H1 (cell line): ENCODE data around the gene FAM222B. TPM values are rescaled to one million over a fixed set of nuclear protein-coding genes. Genes with fewer than 3 reads are reported as not detected.

Experiments
- CREB1 ChIP-seq: IDR thresholded peaks from 2 replicates; pipeline ENCODE4 v1.6.1; 2012; ENCODE audit warnings: inconsistent platforms
- GTF2F1 ChIP-seq: IDR thresholded peaks from 2 replicates; pipeline ENCODE4 v1.6.1; 2012; ENCODE audit warnings: low read depth, low read length, improper control_type of control experiment, borderline replicate concordance
- NRF1 ChIP-seq: IDR thresholded peaks from 2 replicates; pipeline ENCODE4 v1.6.1; 2011; ENCODE audit warnings: mild to moderate bottlenecking, low read depth, low read length, improper control_type of control experiment
- POLR2AphosphoS5 ChIP-seq: IDR thresholded peaks from 2 replicates; pipeline ENCODE4 v1.6.1; 2011; ENCODE audit warnings: low read depth, low read length
- RAD21 ChIP-seq, 2 experiments: IDR thresholded peaks in 1 of 2; conservative IDR thresholded peaks in 1 of 2; 2 replicates each; pipeline ENCODE4 v1.6.1; 2011; ENCODE audit warnings: low read depth in 2 of 2, low read length in 2 of 2, improper control_type of control experiment in 1 of 2, inconsistent platforms in 1 of 2, mild to moderate bottlenecking in 1 of 2, moderate library complexity in 1 of 2
- SIN3A ChIP-seq, 2 experiments: IDR thresholded peaks in 1 of 2; conservative IDR thresholded peaks in 1 of 2; 2 replicates each; pipeline ENCODE4 v1.6.1; 2011 to 2012; ENCODE audit warnings: low read length in 2 of 2, improper control_type of control experiment in 1 of 2, low read depth in 1 of 2, mild to moderate bottlenecking in 1 of 2
- polyA plus RNA-seq, 7 experiments: library from polyadenylated mRNA; depleted of rRNA in 3 of 7; stranded (reverse) in 5 of 7; unstranded in 2 of 7; fragments of >200 nt in 5 of 7; fragments of 200-250 nt in 2 of 7; gene quantifications; 1 replicate in 5 of 7; 2 replicates in 1 of 7; 4 replicates in 1 of 7; pipeline versions ENCODE4 v1.2.1 to v1.2.3, GENCODE V29; 2011 to 2013; ENCODE audit warnings: missing spikeins in 2 of 7, mixed read lengths in 2 of 7
- total RNA-seq: library from RNA; stranded (reverse); fragmentation: NEBNext Ultra II Directional; extraction: Animal tissue kit (Norgen Biotek cat#: 25700); gene quantifications from 2 replicates; pipeline ENCODE4 v1.2.1, GENCODE V29; 2021
- TF ChIP-seq, protein P1 (sequence below): IDR thresholded peaks from 2 replicates; pipeline ENCODE4 v1.6.1; 2011; ENCODE audit warnings: low read depth, mild to moderate bottlenecking, low read length; ENCODE audit not compliant: insufficient read depth

FAM222B gene
- total and polyA plus RNA-seq, 2 of the 8 experiments (the other 6 are each of a cell fraction or from before 2014, with no cell fraction given), result 42.1 to 81.7 TPM

DNA sequence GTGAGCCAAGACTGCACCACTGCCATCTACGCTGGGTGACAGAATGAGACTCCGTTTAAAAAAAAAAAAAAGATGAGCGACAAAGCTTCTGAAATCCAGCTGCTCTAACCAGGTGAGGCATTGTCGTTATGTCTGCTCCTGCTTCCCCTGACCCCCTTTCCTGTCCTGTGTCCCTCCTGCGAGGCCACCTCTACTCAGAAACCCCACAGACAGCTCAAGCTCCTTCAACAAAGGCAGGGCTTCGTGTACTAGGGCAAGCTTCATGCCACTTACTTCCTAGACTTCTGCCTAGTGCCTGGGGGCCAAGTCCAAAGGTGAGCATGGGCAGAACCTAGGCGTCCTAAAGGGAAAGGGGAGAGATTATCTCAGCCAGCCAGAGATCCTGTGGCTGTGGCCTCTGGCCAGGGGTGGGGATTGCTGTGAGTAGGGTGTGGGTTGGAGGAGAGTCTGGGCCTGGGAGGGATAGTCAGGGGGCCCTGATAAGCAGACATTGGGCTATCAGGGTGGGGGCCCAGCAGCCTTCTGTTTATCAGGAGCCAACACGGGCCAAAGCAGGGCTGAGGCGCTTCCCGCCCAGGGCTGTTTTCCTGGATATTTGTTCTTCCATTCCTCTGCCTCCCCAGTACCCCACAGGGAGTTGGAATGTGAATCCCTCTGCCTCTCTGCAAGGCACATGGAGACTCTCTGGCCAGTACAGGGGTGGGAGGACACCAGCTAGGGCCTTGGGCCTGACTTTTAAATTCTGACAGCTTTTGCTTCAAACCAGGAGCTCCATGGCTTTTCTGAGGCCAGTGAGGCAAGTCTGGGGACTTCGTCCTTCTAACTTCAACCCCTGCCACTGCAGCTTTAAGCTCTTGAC, 22.6 kb upstream of the FAM222B start (continued):
- TF ChIP-seq RAD21 (IDR thresholded peaks at IDR 0.05 in 1 of 2, conservative IDR thresholded peaks at IDR 0.05 in 1 of 2; ENCODE audit: low read depth in 2 of 2, low read length in 2 of 2) (no peak), POLR2AphosphoS5 (no peak), SIN3A (conservative IDR thresholded peaks at IDR 0.05 in 1 of 2, IDR thresholded peaks at IDR 0.05 in 1 of 2; ENCODE audit: low read depth in 1 of 2, low read length in 2 of 2) (no peak), CREB1 (no peak), GTF2F1 (no peak), NRF1 (no peak)
- TF ChIP-seq, protein P1, sequence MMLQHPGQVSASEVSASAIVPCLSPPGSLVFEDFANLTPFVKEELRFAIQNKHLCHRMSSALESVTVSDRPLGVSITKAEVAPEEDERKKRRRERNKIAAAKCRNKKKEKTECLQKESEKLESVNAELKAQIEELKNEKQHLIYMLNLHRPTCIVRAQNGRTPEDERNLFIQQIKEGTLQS, result no peak
